Limb (tissue), 2 donors: ENCODE measurements around the gene WLS.

Source experiments
- DNase-seq, 2 donors: peaks; one replicate each; pipeline ENCODE4 v3.0.0-alpha.2; 2016; ENCODE audit errors: extremely low spot score in 2 of 2

The WLS gene

DNA sequence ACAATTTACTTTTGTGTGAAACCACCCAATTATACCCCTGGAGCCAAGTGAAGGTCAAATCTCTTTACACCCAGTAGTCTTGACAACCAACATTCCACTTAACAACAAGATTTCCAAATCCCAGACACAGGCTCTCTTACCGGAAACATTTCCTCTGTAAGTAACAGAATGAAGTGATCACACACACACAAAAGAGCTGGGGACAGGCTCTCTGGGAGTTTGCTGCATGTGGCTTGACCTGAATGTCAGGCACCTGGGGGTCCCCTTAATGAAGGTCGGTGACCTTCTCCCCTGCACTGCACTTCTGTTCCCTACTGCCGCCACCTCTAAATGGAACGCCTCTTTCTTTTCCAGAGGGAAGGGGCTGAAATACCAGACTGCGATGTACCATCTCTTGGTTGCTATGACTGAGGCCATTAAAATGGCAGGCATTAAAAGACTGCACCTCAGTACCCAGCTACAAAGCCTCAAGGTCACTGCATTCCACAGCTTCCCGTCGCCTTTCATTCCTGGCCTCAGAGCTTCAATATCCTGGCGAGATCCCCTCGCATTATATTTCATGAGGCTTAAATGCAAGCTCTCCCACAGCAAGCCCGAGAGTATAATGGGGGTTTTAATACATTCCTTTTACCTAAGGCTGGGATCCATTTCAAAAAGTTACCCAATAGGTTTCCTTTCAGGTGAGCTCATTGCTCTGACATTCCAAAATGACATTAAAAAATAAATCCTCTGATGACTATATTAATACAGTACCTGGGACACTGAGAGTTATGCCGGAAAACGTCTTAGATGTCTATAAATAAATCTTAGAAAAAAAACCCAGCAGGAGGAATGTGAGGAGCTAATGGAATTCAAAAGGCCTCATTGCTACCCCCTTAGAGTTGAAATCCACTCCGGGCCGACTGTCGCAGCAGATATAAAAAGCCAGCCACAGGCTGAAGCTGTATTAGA lies 91.0 kb downstream of the WLS start:
- DNase-seq, result peak; percentile 59 to 68

DNA sequence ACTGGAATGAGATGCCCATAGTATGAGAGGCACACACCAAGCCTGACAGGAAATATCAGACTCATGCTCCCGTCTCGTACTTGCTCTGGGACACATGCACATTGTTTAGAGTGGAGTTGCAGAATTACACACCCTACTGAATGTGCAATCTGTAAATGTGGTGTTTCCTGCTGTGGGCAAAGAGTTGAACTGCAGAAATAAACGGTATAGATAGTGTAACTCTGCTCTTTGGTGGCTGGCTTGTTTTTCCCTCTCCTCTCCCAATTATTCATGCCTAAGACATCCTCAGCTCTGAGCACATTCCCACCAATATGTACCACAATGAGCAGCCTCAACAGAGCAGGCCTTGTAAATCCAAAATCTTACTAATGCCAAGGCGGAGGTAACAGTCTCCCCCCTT lies 91.8 kb downstream of the WLS start:
- no peak for DNase-seq

DNA sequence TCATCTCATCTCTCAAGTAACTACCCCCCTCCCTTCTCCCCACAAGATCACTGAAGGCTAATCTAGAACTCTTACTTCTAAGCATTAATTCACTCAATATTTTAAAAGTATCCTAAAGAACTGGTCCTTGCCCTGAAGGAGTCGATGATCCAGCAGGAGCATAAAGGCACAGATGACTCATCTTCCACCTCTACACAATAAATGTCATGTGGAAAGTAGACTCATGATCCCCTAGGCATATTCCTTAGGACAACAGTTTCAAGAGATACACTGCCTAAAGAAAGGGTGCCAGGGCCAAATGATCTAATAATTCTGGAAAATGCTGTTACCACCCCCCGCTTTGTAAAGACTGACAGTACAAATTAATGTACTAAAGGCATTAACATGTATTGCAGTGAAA lies 96.1 kb downstream of the WLS start:
- no peak for DNase-seq

DNA sequence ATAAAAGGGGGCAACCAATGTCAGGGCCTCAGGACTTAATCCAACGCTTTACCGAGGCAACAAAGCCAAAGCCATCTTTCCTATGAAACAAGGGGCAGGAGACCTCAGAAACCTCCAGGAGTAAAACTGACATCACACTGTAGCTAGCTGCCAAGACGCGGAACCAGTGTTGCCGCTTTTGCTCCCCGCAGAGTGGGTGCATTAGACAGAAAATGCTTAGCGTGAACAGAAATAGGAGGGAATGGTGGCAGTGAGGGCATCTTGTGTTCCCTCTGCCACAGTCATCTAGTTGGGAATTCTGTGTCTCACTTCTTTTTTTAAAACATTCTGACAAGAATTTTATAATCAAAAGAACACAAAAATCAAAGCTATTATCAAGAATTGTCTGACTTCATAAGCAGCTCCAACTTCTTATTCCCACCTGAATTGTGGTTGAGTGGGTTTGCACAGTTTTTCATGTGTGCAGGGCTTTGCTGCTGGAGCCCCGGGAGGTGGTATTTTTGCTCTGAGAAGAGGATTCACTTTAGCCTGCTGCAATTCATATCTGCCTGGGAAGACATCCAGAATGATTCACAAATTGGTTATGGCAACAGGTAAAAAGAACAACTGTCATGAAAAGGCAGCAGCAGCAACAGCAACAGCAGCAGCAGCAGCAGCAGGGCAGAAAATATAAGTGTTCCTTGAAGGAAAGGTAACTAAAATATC lies 99.7 kb downstream of the WLS start:
- no peak for DNase-seq

GRCh38 chr1:68131261-68131660 lies 101.1 kb downstream of the WLS start:
- no peak for DNase-seq

GRCh38 chr1:68129536-68130250 lies 102.6 kb downstream of the WLS start:
- no peak for DNase-seq

GRCh38 chr1:68128820-68129219 lies 103.5 kb downstream of the WLS start:
- no peak for DNase-seq

DNA sequence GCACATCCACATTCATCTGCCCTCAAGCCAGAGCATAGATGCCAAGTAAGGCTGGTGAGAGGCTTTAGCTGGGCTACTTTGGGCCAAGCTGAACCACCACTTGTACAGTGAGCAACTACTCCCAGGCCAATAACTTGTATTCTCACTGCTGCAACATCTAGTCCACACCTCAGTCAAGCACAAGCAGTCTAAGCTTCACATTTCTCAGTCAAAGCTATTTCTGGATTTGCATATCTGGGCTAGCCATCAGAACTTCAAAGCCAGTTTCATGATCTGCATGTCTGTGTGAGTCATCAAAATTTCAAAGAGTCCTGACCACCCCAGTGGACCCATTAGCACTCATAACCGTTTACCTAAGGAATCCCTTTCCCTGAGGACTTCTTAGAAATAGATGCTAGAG lies 104.2 kb downstream of the WLS start:
- no peak for DNase-seq

- DNase-seq, result no peak
Measured at GRCh38 chr1:68121536-68121935, 110.8 kb downstream of the WLS start.

GRCh38 chr1:68120136-68120791 lies 112.1 kb downstream of the WLS start:
- peak; percentile 57 to 84 for DNase-seq

DNA sequence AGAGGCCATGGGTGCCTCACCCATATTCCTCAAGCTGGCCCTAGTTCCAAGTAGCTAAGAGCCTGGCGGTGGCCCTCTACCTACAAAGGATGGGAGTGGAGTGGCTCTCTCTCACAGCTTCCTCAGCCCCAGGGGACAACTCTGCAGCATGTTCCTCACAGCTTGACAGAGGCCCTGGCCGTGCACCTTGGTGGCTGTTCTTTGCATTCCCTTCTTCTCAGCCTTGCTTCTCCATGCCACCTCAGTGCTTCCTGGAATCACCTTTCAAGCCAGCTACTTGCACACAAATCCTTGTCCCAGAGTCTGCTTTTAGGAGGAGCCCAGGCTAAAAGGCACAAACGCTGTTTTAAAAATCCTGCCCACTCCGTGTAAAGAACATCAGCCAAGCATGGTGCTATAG lies 112.9 kb downstream of the WLS start:
- DNase-seq, result no peak

GRCh38 chr1:68117416-68117815 lies 114.9 kb downstream of the WLS start:
- no peak for DNase-seq

DNA sequence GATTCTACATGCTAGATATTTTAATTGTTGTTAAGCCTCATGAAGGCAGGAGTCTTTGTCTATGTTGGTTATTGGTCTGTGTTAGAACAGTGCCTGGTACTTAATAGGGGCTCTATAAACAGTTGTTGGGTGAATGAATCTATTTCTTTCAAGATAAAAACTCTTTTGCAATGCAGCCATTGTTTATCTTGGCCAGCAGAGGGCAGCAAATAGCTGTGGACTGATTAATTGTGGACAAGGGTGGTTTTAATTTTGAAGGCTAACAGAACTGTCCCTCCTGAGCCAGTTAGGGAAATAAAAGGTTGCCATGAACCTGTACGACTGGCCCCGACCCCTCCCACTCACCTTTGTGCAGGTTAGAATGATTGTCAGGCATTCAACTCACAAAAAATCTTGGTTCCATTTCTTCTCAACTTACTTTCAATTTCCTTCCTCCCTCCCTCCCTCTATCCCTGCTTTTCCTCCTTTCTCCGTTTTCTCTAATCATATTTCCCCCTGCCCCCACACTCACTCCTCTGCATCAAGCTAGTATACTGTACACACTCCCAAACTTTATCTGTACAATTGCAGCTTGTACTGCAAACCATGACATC lies 115.6 kb downstream of the WLS start:
- DNase-seq, result peak; percentile 56 to 64

DNA sequence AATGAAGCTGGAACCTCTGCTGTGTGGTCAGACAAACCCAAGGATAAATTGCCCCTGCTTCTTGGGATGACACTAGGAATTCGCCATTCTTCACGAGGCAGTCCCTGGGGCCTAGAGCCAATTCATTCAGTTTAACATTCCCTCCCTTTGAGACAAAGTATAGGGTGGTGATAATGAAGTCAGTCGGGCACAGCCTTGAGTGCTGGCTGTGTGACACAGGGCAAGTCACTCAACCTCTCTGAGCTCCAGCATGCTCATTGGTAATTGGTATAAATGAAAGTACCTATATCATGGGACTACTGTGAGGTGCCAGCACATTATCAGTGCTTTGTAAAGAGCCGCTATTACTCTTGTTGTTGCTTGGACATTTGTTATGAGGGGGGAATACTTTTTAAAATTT lies 117.0 kb downstream of the WLS start:
- DNase-seq, result no peak

GRCh38 chr1:68113966-68114365 lies 118.4 kb downstream of the WLS start:
- no peak for DNase-seq

DNA sequence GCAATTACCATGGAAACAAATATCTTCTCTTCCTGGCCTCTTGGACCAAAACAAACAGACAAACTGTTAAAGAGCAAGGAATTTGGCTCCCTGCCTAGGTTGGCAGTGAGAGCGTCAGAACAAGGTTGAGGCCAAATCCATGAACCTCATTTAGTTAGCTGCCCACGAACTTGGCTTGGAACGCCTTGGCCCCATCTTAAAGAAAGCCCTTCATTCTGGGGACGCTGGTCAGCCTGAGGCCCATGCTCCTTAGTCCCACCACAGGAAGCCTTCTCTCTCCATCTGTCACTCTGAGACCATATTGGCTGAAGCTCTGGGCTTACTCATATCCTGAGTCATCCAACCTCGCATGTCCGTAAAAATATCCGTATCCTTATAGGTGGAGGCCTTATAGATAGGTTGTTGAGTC lies 119.5 kb downstream of the WLS start:
- no peak for DNase-seq

DNA sequence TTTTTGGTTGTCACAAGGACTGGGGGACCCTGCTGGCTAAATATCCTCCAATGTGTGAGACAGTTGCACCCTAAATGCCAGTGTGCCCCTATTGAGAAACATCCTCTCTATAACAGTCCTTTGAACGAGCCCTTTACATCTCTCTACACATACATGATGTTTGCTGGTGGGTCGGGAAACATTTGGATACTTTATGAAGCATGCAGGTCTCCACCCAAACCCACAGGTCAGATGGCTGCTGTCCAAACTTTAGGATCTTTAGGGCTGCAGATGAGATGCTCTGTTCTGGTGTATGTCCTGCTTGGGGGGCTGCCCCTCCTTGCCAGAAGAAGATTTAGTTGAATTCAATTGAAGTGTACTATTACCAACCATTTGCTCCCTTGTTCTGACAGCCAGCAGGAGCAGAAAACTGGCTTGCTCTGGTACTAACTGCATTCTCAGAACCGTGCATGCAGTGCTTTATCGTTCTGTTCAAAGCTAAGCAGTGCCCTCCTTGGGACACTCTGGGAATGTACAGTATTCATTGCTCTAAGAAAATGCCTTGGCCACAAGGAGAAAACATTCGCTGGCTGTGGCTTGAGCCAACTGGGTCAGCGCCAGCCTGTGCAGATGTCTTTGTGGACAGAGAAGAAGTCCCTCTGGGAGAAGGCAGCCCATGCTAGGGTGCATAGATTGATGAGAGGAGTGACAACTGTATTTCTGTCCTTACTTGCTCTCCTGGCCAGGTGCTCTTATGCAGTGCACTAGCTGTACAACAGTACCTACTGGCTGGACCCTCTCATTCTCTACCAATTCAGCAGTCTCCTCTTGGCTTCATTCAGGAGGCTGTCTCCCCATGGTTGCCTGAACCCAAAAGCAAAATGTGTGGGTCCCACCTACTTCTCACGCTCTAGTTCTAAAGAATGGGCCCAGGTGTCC lies 120.5 kb downstream of the WLS start:
- DNase-seq, result peak; percentile 69 to 88

GRCh38 chr1:68107771-68108170 lies 124.6 kb downstream of the WLS start:
- DNase-seq, result no peak

DNA sequence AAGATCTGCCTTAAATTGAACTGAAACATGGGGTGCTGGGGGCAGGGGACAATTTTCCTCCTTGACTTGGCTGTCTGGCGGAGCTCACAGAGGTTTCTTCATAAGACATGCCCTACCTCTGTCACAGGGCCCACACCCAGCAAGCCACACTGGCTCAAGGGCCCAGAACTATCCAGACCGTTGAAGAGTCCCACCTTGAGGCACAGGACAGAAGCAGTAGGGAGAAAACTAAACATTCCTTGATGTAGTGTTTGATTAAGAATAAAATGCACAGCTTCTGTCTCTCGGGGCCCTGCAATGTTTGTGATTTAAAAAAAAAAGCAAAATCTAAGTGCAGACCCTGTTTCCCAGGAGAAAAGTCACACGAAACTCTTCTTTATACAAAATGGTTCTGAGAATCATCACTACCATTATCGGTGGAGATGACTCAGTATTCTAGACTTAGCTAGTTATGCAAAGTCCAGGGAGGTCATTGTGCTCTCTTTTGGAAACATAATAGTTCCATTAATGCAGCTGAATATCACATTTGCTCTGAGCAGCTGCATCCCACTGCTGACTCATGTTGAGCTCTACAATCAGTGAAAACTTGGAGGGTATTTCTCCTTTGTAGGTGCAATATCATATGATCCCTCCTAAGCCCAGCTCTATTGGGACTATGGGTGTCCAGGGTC lies 128.3 kb downstream of the WLS start:
- no peak for DNase-seq
